Tibial nerve (tissue), 4 donors: ENCODE measurements around the gene TFEB. TPM values are rescaled to one million over a fixed set of nuclear protein-coding genes. Genes with fewer than 3 reads are reported as not detected.

Experiments used
- DNase-seq, 2 donors: peaks; one replicate each; pipeline ENCODE4 v3.0.0-alpha.2; 2019; ENCODE audit warnings: low spot score in 2 of 2
- H3K27ac ChIP-seq, 4 donors: fragments of 200-600 bp; sonication (generic) in 3 of 4; one replicate each; pipeline ENCODE4 v1.5.1; 2017 to 2019; ENCODE audit warnings: mild to moderate bottlenecking in 1 of 4
- H3K27me3 ChIP-seq, 2 donors: fragments of 200-600 bp; sonication (generic) in 1 of 2; one replicate each; pipeline versions ENCODE4 v1.5.1 to v1.6.0; 2017 to 2019
- H3K36me3 ChIP-seq, 3 donors: fragments of 200-600 bp; sonication (generic); one replicate each; pipeline ENCODE4 v1.5.1; 2018 to 2019
- H3K4me1 ChIP-seq, 4 donors: fragments of 200-600 bp; sonication (generic) in 3 of 4; one replicate each; pipeline ENCODE4 v1.5.1; 2017 to 2019
- H3K4me3 ChIP-seq, 4 donors: fragments of 200-600 bp; sonication (generic) in 3 of 4; one replicate each; pipeline ENCODE4 v1.5.1; 2017 to 2019; ENCODE audit warnings: mild to moderate bottlenecking in 1 of 4, moderate library complexity in 1 of 4
- H3K9me3 ChIP-seq, 4 donors: fragments of 200-600 bp; sonication (generic) in 3 of 4; one replicate each; pipeline ENCODE4 v1.5.1; 2017 to 2019
- EP300 ChIP-seq, 2 donors: sonication (generic); formaldehyde crosslinking; IDR thresholded peaks; one replicate each; pipeline ENCODE4 v1.6.1; 2017; ENCODE audit warnings: antibody characterized with exemption in 2 of 2, mild to moderate bottlenecking in 1 of 2
- POLR2A ChIP-seq, 2 donors: fragments of 450-650 bp; IDR thresholded peaks; one replicate each; pipeline ENCODE4 v1.6.1; 2017; ENCODE audit warnings: antibody characterized with exemption in 2 of 2, mild to moderate bottlenecking in 2 of 2, moderate library complexity in 2 of 2
- WGBS, 2 donors: methylation state at CpG; one replicate each; pipeline ENCODE4 v1.1.5; 2018; 5-methylcytosine and 5-hydroxymethylcytosine counted together
- total RNA-seq, 4 donors: library from RNA; depleted of rRNA; stranded (reverse); fragments of >200 nt; gene quantifications; one replicate each; pipeline ENCODE4 v1.1.0, GENCODE V29; 2016
- TF ChIP-seq, protein P1 (sequence below), 5 experiments: fragments of 200-600 bp in 3 of 5; fragments of 450-650 bp in 2 of 5; sonication (generic) in 3 of 5; IDR thresholded peaks; one replicate each; pipeline ENCODE4 v1.5.1; 2016 to 2019; ENCODE audit warnings: antibody characterized with exemption in 5 of 5, mild to moderate bottlenecking in 3 of 5, moderate library complexity in 2 of 5

TFEB gene
- total RNA-seq, 4 donors from 2014 or later, result 19.2 to 28.8 (median 20.6) TPM

DNA sequence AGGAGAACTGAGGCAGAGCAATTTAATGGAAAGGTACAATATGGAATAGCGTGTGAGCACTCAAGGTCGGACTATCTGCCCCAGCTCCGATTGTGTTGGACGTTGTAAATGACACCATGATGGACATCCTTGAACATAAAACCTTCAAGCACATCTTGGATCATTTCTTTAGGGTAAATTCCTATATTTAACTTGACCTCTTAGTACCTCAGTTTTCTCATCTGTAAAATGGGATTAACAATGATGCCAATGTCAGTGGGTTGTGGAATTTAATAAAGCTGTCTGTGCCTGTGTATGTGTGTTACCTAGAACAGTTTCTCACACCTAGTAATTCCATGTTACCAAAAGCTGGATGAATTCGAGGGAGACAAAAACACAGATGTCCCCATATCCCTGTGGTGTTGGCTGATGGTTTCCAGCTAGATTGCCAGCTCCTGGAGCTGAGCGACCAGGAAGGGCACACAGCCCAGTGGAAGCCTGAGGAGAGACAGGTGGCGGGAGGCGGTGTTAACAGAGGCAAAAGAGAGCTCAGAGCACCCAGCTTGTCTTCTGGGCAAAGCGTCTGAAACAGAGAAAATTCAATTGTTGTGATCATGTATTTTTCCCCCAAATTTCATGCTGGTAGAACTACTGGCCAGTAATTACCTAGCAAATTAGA is 64.6 kb downstream of the TFEB start:
- no peaks in the 10 kb centered on the region for H3K4me1 ChIP-seq
- H3K27ac ChIP-seq, result no peak overlapping the region
- 82 to 87% methylated on average over 9 of the region's 9 CpGs for WGBS, 2 donors
- peaks cover 0 to 4% (median 2%) of the 10 kb centered on the region in 4 donors for H3K9me3 ChIP-seq
- no peak for DNase-seq
- TF ChIP-seq EP300 (IDR thresholded peaks at IDR 0.05) (no peak), POLR2A (IDR thresholded peaks at IDR 0.05) (no peak)
- TF ChIP-seq, protein P1, sequence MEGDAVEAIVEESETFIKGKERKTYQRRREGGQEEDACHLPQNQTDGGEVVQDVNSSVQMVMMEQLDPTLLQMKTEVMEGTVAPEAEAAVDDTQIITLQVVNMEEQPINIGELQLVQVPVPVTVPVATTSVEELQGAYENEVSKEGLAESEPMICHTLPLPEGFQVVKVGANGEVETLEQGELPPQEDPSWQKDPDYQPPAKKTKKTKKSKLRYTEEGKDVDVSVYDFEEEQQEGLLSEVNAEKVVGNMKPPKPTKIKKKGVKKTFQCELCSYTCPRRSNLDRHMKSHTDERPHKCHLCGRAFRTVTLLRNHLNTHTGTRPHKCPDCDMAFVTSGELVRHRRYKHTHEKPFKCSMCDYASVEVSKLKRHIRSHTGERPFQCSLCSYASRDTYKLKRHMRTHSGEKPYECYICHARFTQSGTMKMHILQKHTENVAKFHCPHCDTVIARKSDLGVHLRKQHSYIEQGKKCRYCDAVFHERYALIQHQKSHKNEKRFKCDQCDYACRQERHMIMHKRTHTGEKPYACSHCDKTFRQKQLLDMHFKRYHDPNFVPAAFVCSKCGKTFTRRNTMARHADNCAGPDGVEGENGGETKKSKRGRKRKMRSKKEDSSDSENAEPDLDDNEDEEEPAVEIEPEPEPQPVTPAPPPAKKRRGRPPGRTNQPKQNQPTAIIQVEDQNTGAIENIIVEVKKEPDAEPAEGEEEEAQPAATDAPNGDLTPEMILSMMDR (IDR thresholded peaks at IDR 0.05), result no peak
- H3K4me3 ChIP-seq, result no peak overlapping the region
- no peaks in the 10 kb centered on the region for H3K36me3 ChIP-seq
- H3K27me3 ChIP-seq, result peaks cover 0 to 9% of the 10 kb centered on the region in 2 donors

DNA sequence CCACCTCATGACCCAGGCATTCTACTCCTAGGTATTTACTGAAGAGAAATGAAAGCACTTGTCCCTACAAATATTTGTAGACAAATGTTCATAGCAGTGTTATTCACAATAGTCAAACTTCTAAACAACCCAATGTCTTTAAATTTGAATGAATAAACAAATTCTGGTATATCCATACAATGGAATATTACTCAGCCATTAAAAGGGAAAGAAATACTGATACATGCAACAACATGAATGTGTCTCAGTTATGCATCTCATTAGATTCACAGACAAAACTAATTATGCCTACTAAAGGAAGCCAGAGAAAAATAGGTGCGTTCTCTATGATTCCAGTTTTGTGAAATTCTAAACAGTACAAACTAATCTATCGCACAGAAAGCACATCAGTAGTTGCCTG is 66.4 kb downstream of the TFEB start:
- Histone ChIP-seq H3K36me3 (no peaks in the 10 kb centered on the region), H3K27me3 (peaks cover 0 to 3% of the 10 kb centered on the region in 2 donors), H3K27ac (no peak overlapping the region), H3K9me3 (peaks cover 0 to 4% (median 2%) of the 10 kb centered on the region in 4 donors), H3K4me3 (no peak overlapping the region), H3K4me1 (no peaks in the 10 kb centered on the region)
- TF ChIP-seq, protein P1 (IDR thresholded peaks at IDR 0.05), result no peak
- TF ChIP-seq POLR2A (IDR thresholded peaks at IDR 0.05), result no peak
- TF ChIP-seq EP300 (IDR thresholded peaks at IDR 0.05), result no peak
- DNase-seq, result no peak
- WGBS, 2 donors, result 97 to 98% methylated on average over 2 of the region's 2 CpGs

DNA sequence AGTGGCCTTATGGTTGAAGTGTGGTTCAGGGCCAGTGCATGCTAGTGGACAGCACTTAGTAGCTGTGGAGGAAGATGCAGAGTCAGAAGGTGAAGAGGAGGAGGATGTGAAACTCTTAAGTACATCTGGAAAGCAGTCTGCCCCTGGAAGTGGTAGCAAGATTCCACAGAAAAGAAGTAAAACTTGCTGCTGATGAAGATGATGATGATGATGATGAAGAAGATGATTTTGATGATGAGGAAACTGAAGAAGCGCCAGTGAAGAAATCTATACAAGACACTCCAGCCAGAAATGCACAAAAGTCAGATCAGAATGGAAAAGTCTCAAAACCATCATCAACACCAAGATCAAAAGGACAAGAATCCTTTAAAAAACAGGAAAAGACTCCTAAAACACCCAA is 68.2 kb downstream of the TFEB start:
- Histone ChIP-seq H3K4me1 (no peaks in the 10 kb centered on the region), H3K4me3 (no peak overlapping the region), H3K27ac (no peak overlapping the region), H3K27me3 (no peaks in the 10 kb centered on the region), H3K36me3 (no peaks in the 10 kb centered on the region), H3K9me3 (peaks cover 0 to 4% (median 2%) of the 10 kb centered on the region in 4 donors)
- DNase-seq, result no peak
- TF ChIP-seq POLR2A (IDR thresholded peaks at IDR 0.05) (no peak), EP300 (IDR thresholded peaks at IDR 0.05) (no peak)
- TF ChIP-seq, protein P1 (IDR thresholded peaks at IDR 0.05), result no peak
- 88 to 94% methylated on average over 1 of the region's 1 CpG for WGBS, 2 donors

- Histone ChIP-seq H3K36me3 (no peaks in the 10 kb centered on the region), H3K4me1 (no peaks in the 10 kb centered on the region), H3K9me3 (peaks cover 0 to 4% (median 0%) of the 10 kb centered on the region in 4 donors), H3K27me3 (peaks cover 0 to 2% of the 10 kb centered on the region in 2 donors), H3K4me3 (no peak overlapping the region), H3K27ac (no peak overlapping the region)
- WGBS, 2 donors, result 89 to 91% methylated on average over 5 of the region's 5 CpGs
- DNase-seq, result no peak
- TF ChIP-seq POLR2A (IDR thresholded peaks at IDR 0.05) (no peak), EP300 (IDR thresholded peaks at IDR 0.05) (no peak)
- TF ChIP-seq, protein P1 (IDR thresholded peaks at IDR 0.05), result no peak
These were observed 71.1 kb downstream of the TFEB start for GRCh38 chr6:41664271-41664670.

GRCh38 chr6:41663568-41663967 is 71.8 kb downstream of the TFEB start:
- Histone ChIP-seq H3K27ac (no peak overlapping the region), H3K9me3 (no peaks in the 10 kb centered on the region), H3K4me1 (no peaks in the 10 kb centered on the region), H3K27me3 (peaks cover 0 to 9% of the 10 kb centered on the region in 2 donors), H3K4me3 (no peak overlapping the region), H3K36me3 (no peaks in the 10 kb centered on the region)
- 65 to 72% methylated on average over 5 of the region's 5 CpGs for WGBS, 2 donors
- TF ChIP-seq POLR2A (IDR thresholded peaks at IDR 0.05) (no peak), EP300 (IDR thresholded peaks at IDR 0.05) (no peak)
- TF ChIP-seq, protein P1 (IDR thresholded peaks at IDR 0.05), result no peak
- no peak for DNase-seq
